NCI-H2081 (cell line): ENCODE data around the gene SLC8A1.

Experiments
- DNase-seq, 2 experiments: peaks; one replicate each; lab custom pipeline; 2025; lab: John Stamatoyannopoulos, UW

Gene SLC8A1

GRCh38 chr2:40155728-40156127 is 296.2 kb downstream of the SLC8A1 start:
- DNase-seq = no peak

GRCh38 chr2:40150266-40150665 is 301.6 kb downstream of the SLC8A1 start:
- no peak for DNase-seq

- no peak for DNase-seq
These were observed 303.6 kb downstream of the SLC8A1 start for GRCh38 chr2:40148334-40148733.

GRCh38 chr2:40147360-40147759 is 304.5 kb downstream of the SLC8A1 start:
- peak in 1 of 2 experiments; percentile 18 for DNase-seq

- no peak for DNase-seq
These were observed 307.9 kb downstream of the SLC8A1 start for GRCh38 chr2:40144022-40144421.

GRCh38 chr2:40138314-40138713 is 313.6 kb downstream of the SLC8A1 start:
- DNase-seq = no peak

- no peak for DNase-seq
These were observed 320.7 kb downstream of the SLC8A1 start for GRCh38 chr2:40131081-40131704.

GRCh38 chr2:40130251-40130994 is 321.5 kb downstream of the SLC8A1 start:
- DNase-seq = no peak

GRCh38 chr2:40129725-40130124 is 322.2 kb downstream of the SLC8A1 start:
- no peak for DNase-seq

- DNase-seq = no peak
These were observed 323.1 kb downstream of the SLC8A1 start for GRCh38 chr2:40128796-40129195.

GRCh38 chr2:40127890-40128557 is 323.9 kb downstream of the SLC8A1 start:
- no peak for DNase-seq

GRCh38 chr2:40127146-40127545 is 324.7 kb downstream of the SLC8A1 start:
- no peak for DNase-seq

- DNase-seq = no peak
These were observed 325.9 kb downstream of the SLC8A1 start for GRCh38 chr2:40126006-40126405.

- no peak for DNase-seq
These were observed 328.1 kb downstream of the SLC8A1 start for GRCh38 chr2:40123746-40124145.

GRCh38 chr2:40123326-40123725 is 328.6 kb downstream of the SLC8A1 start:
- DNase-seq = no peak

- no peak for DNase-seq
These were observed 330.9 kb downstream of the SLC8A1 start for GRCh38 chr2:40120957-40121356.

GRCh38 chr2:40120026-40120425 is 331.9 kb downstream of the SLC8A1 start:
- no peak for DNase-seq

GRCh38 chr2:40118622-40119021 is 333.3 kb downstream of the SLC8A1 start:
- DNase-seq = peak; percentile 34 to 77

GRCh38 chr2:40115894-40116293 is 336.0 kb downstream of the SLC8A1 start:
- no peak for DNase-seq

GRCh38 chr2:40115348-40115747 is 336.5 kb downstream of the SLC8A1 start:
- no peak for DNase-seq

GRCh38 chr2:40113997-40114396 is 337.9 kb downstream of the SLC8A1 start:
- DNase-seq = no peak

GRCh38 chr2:40113272-40113968 is 338.5 kb downstream of the SLC8A1 start:
- no peak for DNase-seq

GRCh38 chr2:40109381-40109780 is 342.5 kb downstream of the SLC8A1 start:
- no peak for DNase-seq
